Measurements from ENCODE around the gene PASK.

GRCh38 chr2:241065355-241065803 lies 83.9 kb downstream of the PASK start:
- TF ChIP-seq CTCF (IDR thresholded peaks at IDR 0.05) (no peak), EZH2 (IDR thresholded peaks at IDR 0.05) (no peak)

Data from neural progenitor cell (in vitro differentiated cells).